ENCODE results near the gene ZSCAN10. TPM values are rescaled to one million over a fixed set of nuclear protein-coding genes. Genes with fewer than 3 reads are reported as not detected.
"Not testable (repeated sequence)": the region's sequence is repeated elsewhere in the genome, so short reads cannot be mapped to it uniquely, and the experiment has no call there.

Gene ZSCAN10
- total RNA-seq, 2 experiments from 2014 or later = 0.23 to 0.26 TPM

DNA sequence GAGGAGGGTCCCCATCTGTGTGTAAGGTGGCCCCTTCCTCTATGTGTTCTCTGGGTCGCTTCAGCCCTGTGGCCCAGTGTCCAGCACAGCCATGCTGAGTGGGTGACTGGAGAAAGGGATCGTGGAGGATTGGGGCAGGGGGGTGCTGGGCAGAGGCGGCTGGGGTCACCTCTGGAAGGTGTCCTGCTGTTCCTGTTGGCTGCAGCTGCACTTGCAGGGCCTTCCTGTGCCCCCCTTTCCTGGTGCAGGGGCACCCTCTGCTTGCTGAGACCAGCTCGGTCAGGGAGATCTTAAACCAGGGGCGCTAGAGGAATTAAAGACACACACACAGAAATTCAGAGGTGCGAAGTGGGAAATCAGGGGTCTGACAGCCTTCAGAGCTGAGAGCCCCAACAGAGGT is 22.5 kb downstream of the ZSCAN10 start:
- Mint-ChIP-seq H3K4me3 (peak overlapping the region; percentile 73), H3K27ac (peak overlapping the region; percentile 94), H3K36me3 (ENCODE audit: low read depth) (peaks cover 60% of the 10 kb centered on the region), H3K4me1 (ENCODE audit: low read depth) (peaks cover 84% of the 10 kb centered on the region), H3K9me3 (ENCODE audit: insufficient read depth) (peaks cover 17% of the 10 kb centered on the region), H3K27me3 (ENCODE audit: low read depth) (no peaks in the 10 kb centered on the region)
- ATAC-seq = no peak
- ChIA-PET POLR2A (interaction anchor here (0.8 to 6.1 kb wide), 14 partner anchors 10 to 59 kb away, joined by 3 to 68 read pairs (median 5); partner anchors contain the start of genes IL32, ZNF213 and ZSCAN10), CTCF (interaction anchor here (0.8 to 6.7 kb wide), 15 partner anchors 10 to 58 kb away, joined by 3 to 72 read pairs (median 4); partner anchors contain the start of genes IL32, ZNF213 and ZSCAN10)
- no peak for DNase-seq

DNA sequence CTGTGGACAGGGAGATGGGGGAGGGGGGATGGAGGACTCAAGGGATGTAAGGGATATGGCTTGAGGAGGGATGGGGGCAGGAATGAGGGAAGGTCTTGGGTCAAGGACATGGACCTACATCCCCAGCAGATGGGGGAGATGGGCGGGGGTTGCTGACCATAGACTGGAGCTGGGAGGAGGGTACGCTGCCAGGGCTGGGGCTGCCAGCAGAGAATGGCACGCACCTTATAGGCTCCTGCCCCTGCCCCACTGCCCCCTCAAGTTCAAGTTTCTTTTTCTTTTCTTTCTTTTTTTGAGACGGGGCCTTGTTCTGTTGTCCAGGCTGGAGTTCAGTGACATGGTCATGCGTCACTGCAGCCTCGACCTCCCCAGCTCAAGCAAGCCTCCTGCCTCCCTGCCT is 23.1 kb downstream of the ZSCAN10 start:
- DNase-seq; H3K27me3 Mint-ChIP-seq (ENCODE audit: low read depth); ATAC-seq: not testable (repeated sequence)
- Mint-ChIP-seq H3K4me3 (peak overlapping the region; percentile 73), H3K9me3 (ENCODE audit: insufficient read depth) (peaks cover 17% of the 10 kb centered on the region), H3K27ac (peak overlapping the region; percentile 94), H3K36me3 (ENCODE audit: low read depth) (peaks cover 61% of the 10 kb centered on the region), H3K4me1 (ENCODE audit: low read depth) (peaks cover 86% of the 10 kb centered on the region)
- CTCF ChIA-PET = interaction anchor here (0.8 to 6.7 kb wide), 15 partner anchors 10 to 90 kb away, joined by 3 to 72 read pairs (median 4); partner anchors contain the start of genes IL32, ZNF213 and ZSCAN10
- POLR2A ChIA-PET = interaction anchor here (0.8 to 6.1 kb wide), 13 partner anchors 8 to 72 kb away, joined by 3 to 68 read pairs (median 7); partner anchors contain the start of genes IL32 and ZSCAN10

DNA sequence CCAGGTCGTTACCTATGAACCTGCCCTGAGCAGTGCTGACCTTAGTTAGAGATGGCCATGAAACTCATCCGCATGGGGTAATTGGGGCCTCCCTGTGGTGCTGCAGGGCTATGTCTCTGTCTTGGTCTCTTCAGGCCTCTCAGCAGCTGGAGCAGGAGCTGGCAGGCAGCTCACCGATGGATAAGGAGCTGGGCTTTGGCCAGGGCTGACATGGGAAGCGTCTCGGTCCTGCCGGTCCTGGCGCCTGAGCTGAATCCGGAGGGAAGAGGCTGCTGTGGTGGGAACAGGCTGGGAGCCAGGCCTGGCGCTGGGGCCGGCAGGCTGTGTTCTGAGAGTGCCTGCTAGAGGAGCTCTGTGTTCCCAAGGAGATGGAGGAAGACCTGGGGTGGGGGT is 23.6 kb downstream of the ZSCAN10 start:
- CTCF ChIA-PET = interaction anchor here (1.0 to 6.7 kb wide), 15 partner anchors 11 to 91 kb away, joined by 3 to 72 read pairs (median 4); partner anchors contain the start of genes IL32, ZNF213 and ZSCAN10
- no peak for DNase-seq
- peaks cover 58% of the 10 kb centered on the region for H3K36me3 Mint-ChIP-seq (ENCODE audit: low read depth)

DNA sequence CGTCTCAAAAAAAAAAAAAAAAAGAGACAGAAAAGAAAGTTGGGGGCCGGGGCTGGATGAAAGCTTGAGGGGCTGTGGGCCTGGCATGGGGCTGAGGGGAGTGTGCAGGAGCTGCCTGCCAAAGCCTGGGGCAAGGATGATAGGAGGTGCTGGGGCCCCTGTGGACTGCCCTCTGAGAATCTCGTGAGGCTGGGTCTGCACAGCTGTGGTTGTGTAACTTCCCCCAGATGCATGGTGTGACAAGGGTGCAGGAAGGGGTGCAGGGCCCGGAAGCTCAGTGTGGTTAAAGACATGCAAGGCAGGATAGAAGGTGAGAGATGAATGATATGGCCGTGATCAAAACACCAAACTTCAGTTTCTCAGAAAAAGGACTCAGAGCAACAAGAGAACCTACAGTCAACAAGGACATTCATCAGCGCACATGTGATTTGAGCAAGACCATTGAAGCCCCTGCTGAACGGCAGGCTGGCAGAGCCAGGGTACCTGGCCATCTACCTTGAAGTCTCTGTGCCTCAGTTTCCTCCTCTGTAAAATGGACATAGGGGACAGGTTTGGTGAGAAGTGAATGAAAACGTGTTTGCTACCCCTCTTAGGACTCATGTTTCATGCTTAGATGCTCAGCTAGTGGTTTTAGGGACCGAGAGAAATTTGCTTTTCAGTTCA is 24.1 kb downstream of the ZSCAN10 start:
- ChIA-PET CTCF (interaction anchor here (0.7 to 6.7 kb wide), 15 partner anchors 9 to 91 kb away, joined by 3 to 72 read pairs (median 5); partner anchors contain the start of genes IL32, ZNF213 and ZSCAN10), POLR2A (interaction anchor here (0.5 to 6.1 kb wide), 16 partner anchors 8 to 83 kb away, joined by 3 to 68 read pairs (median 7); partner anchors contain the start of genes IL32, ZNF213 and ZSCAN10)
- Mint-ChIP-seq H3K27me3 (ENCODE audit: low read depth) (no peaks in the 10 kb centered on the region), H3K9me3 (ENCODE audit: insufficient read depth) (peaks cover 15% of the 10 kb centered on the region), H3K36me3 (ENCODE audit: low read depth) (peaks cover 62% of the 10 kb centered on the region), H3K27ac (peak overlapping the region; percentile 94), H3K4me3 (peak overlapping the region; percentile 73), H3K4me1 (ENCODE audit: low read depth) (peaks cover 92% of the 10 kb centered on the region)
- ATAC-seq (peak; percentile 85), DNase-seq (peak; percentile 95)

More for the DNA sequence above, 23.6 kb downstream of the ZSCAN10 start:
- peak; percentile 29 for ATAC-seq
- H3K9me3 Mint-ChIP-seq (ENCODE audit: insufficient read depth) = peaks cover 17% of the 10 kb centered on the region
- peak overlapping the region; percentile 73 for H3K4me3 Mint-ChIP-seq
- H3K4me1 Mint-ChIP-seq (ENCODE audit: low read depth) = peaks cover 88% of the 10 kb centered on the region
- POLR2A ChIA-PET = interaction anchor here (0.8 to 6.1 kb wide), 13 partner anchors 8 to 72 kb away, joined by 3 to 68 read pairs (median 8); partner anchors contain the start of genes IL32, ZNF213 and ZSCAN10
- no peaks in the 10 kb centered on the region for H3K27me3 Mint-ChIP-seq (ENCODE audit: low read depth)
- H3K27ac Mint-ChIP-seq = peak overlapping the region; percentile 94

DNA sequence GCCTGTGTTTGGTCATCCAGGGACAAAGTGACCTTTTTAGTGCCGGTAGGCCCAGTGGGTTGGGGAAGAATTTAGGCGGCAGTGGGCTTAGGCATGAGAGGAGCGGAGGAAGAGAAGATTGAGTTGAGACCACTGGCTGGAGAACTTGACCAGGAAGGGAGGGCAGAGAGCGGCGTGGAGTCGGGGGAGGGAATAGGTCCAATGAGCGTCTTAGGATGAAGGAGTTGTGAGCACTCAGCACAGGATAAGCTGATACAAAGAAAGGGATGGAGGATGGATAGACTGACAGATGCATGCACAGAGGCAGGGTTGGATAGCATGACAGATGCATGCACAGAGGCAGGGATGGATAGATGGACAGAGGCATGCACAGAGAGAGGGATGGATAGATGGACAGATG is 25.6 kb downstream of the ZSCAN10 start:
- CTCF ChIA-PET = interaction anchor here (1.6 to 6.5 kb wide), 2 partner anchors 8 to 57 kb away, joined by 6 to 72 read pairs; partner anchors contain the start of gene IL32
- ATAC-seq (no peak), DNase-seq (no peak)
- Mint-ChIP-seq H3K36me3 (ENCODE audit: low read depth) (peaks cover 64% of the 10 kb centered on the region), H3K9me3 (ENCODE audit: insufficient read depth) (peaks cover 9% of the 10 kb centered on the region), H3K27ac (peak overlapping the region; percentile 94), H3K4me3 (peak overlapping the region; percentile 73), H3K4me1 (ENCODE audit: low read depth) (peaks cover 94% of the 10 kb centered on the region), H3K27me3 (ENCODE audit: low read depth) (no peaks in the 10 kb centered on the region)
- POLR2A ChIA-PET = interaction anchor here (0.6 to 6.1 kb wide), 5 partner anchors 8 to 27 kb away, joined by 3 to 68 read pairs (median 27); partner anchors contain the start of genes IL32 and ZSCAN10

DNA sequence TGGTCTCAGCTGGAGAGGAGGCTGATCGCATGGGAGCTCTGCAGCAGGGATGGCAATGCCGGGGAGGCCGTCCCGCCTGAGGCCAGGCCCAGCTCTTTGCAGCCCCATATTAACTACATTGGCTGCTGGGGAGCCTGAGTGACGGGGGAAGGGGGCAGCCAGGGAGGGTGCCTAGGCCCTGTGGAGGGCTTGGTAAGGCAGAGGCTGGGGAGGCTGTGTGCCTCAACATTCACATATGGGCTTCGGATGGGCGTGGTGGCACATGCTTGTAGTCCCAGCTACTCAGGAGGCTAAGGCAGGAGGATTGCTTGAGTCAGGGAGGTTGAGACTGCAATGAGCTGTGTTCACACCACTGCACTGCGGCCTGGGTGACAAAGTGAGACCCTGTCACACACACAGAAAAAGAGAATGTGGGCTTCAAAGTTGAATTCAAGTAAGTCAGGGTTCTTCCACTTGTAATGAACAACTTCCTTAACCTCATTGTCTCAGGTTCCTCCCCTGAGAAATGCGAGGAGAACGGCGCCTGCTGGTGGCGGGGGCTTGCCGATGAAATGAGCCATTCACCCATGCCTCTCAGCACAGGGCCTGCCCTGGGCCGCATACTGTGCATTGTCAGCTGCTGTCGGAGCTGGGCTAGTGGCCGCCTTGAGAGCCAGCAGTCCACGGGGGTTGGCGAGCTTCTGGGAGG is 26.4 kb downstream of the ZSCAN10 start:
- ChIA-PET POLR2A (interaction anchor here (0.6 to 4.2 kb wide), 4 partner anchors 13 to 28 kb away, joined by 3 to 32 read pairs (median 15); partner anchors contain the start of gene ZSCAN10), CTCF (interaction anchor here (6.5 kb wide), 1 partner anchor 57 kb away, joined by 72 read pairs; no protein-coding TSS in a partner anchor)
- H3K27me3 Mint-ChIP-seq (ENCODE audit: low read depth); H3K9me3 Mint-ChIP-seq (ENCODE audit: insufficient read depth): not testable (repeated sequence)
- Mint-ChIP-seq H3K4me3 (peak overlapping the region; percentile 73), H3K4me1 (ENCODE audit: low read depth) (peaks cover 90% of the 10 kb centered on the region), H3K36me3 (ENCODE audit: low read depth) (peaks cover 64% of the 10 kb centered on the region), H3K27ac (peak overlapping the region; percentile 97)
- peak; percentile 64 for DNase-seq
- peak; percentile 17 for ATAC-seq

DNA sequence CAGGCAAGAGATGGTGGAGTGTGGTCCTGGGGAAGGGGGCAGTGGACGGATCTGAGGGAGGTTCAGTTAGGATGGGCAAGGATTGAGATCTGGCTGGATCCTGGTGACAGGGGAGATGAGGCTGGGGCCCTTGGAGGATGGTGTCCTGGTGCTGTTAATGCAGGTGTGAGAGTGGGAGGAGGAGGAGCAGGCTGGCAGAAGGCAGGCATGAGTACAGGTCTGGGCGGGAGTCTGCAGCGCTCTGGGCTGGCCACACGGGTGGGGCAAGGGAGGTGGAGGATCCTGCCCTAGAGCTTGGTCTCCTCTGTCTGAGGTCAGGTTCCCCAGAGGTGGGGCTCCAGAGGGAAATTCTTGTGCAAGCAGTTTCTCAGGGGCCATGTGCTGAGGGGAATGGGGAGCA is 26.9 kb downstream of the ZSCAN10 start:
- DNase-seq (peak; percentile 59), ATAC-seq (peak; percentile 7)
- Mint-ChIP-seq H3K27ac (peak overlapping the region; percentile 97), H3K4me1 (ENCODE audit: low read depth) (peaks cover 89% of the 10 kb centered on the region), H3K4me3 (peak overlapping the region; percentile 15), H3K36me3 (ENCODE audit: low read depth) (peaks cover 66% of the 10 kb centered on the region)
- CTCF ChIA-PET; POLR2A ChIA-PET; H3K9me3 Mint-ChIP-seq (ENCODE audit: insufficient read depth); H3K27me3 Mint-ChIP-seq (ENCODE audit: low read depth): not testable (repeated sequence)

DNA sequence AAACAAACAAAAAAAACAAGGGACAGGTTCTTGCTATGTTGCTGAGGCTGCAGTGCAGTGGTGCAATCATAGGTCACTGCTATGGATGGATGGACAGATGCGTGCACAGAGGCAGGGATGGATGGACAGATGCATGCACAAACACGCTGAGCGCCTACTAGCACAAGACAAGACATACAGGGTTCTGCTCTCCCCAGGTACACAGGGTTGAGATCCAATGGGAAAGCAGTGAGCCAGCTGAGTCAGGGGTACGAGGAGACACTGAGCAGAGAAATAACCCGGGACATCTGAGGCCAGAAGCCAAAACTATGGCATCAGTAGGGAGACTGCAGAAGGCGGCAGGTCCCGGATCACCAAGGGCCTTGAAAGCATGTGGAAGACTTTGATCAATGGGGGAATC is 27.4 kb downstream of the ZSCAN10 start:
- H3K4me1 Mint-ChIP-seq (ENCODE audit: low read depth) = peaks cover 86% of the 10 kb centered on the region
- H3K4me3 Mint-ChIP-seq = peak overlapping the region; percentile 15
- H3K9me3 Mint-ChIP-seq (ENCODE audit: insufficient read depth) = no peaks in the 10 kb centered on the region
- ATAC-seq (no peak), DNase-seq (no peak)
- no peaks in the 10 kb centered on the region for H3K27me3 Mint-ChIP-seq (ENCODE audit: low read depth)
- peaks cover 65% of the 10 kb centered on the region for H3K36me3 Mint-ChIP-seq (ENCODE audit: low read depth)
- peak overlapping the region; percentile 97 for H3K27ac Mint-ChIP-seq
- ChIA-PET CTCF (interaction anchor here (1.0 to 4.6 kb wide), 2 partner anchors 12 to 25 kb away, joined by 3 to 28 read pairs; no protein-coding TSS in a partner anchor), POLR2A (interaction anchor here (1.4 kb wide), 1 partner anchor 13 kb away, joined by 9 read pairs; no protein-coding TSS in a partner anchor)

DNA sequence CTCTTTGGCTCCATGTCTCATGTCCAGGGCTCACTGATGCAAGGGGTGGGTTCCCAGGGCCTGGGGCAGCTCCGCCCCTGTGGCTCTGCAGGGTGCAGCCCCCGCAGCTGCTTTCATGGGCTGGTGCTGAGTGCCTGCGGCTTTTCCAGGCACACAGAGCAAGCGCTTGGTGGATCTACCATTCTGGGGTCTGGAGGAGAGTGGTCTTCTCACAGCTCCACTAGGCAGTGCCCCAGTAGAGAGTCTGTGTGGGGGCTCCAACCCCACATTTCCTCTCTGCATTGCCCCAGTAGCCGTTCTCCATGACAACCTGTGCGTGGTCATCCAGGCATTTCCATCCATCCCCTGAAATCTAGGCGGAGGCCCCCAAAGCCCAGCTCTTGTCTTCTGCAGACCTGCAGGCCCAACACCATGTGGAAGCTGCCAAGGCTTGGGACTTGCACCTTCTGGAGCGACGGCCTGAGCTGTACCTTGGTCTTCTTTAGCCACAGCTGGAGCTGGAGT is 28.4 kb downstream of the ZSCAN10 start:
- H3K4me1 Mint-ChIP-seq (ENCODE audit: low read depth) = peaks cover 78% of the 10 kb centered on the region
- peak overlapping the region; percentile 97 for H3K27ac Mint-ChIP-seq
- H3K4me3 Mint-ChIP-seq = peak overlapping the region; percentile 100
- ChIA-PET POLR2A (interaction anchor here (0.9 to 1.4 kb wide), 3 partner anchors 12 to 59 kb away, joined by 3 to 9 read pairs (median 4); no protein-coding TSS in a partner anchor), CTCF (interaction anchor here (1.0 to 4.6 kb wide), 6 partner anchors 11 to 67 kb away, joined by 3 to 28 read pairs (median 4); no protein-coding TSS in a partner anchor)
- H3K9me3 Mint-ChIP-seq (ENCODE audit: insufficient read depth) = no peaks in the 10 kb centered on the region
- no peak for DNase-seq
- no peaks in the 10 kb centered on the region for H3K27me3 Mint-ChIP-seq (ENCODE audit: low read depth)
- no peak for ATAC-seq
- peaks cover 72% of the 10 kb centered on the region for H3K36me3 Mint-ChIP-seq (ENCODE audit: low read depth)

DNA sequence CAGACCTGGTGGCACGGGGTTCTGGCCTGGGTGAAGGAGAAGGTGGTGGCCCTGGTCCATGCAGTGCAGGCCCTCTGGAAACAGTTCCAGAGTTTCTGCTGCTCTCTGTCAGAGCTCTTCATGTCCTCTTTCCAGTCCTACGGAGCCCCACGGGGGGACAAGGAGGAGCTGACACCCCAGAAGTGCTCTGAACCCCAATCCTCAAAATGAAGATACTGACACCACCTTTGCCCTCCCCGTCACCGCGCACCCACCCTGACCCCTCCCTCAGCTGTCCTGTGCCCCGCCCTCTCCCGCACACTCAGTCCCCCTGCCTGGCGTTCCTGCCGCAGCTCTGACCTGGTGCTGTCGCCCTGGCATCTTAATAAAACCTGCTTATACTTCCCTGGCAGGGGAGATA is 29.9 kb downstream of the ZSCAN10 start:
- not testable (repeated sequence) for H3K27me3 Mint-ChIP-seq (ENCODE audit: low read depth); ATAC-seq; DNase-seq; H3K9me3 Mint-ChIP-seq (ENCODE audit: insufficient read depth)
- CTCF ChIA-PET = interaction anchor here (0.8 to 4.6 kb wide), 3 partner anchors 10 to 63 kb away, joined by 3 to 28 read pairs (median 4); no protein-coding TSS in a partner anchor
- Mint-ChIP-seq H3K36me3 (ENCODE audit: low read depth) (peaks cover 67% of the 10 kb centered on the region), H3K4me3 (peak overlapping the region; percentile 100), H3K27ac (peak overlapping the region; percentile 97), H3K4me1 (ENCODE audit: low read depth) (peaks cover 78% of the 10 kb centered on the region)
- POLR2A ChIA-PET = interaction anchor here (0.6 to 1.1 kb wide), 3 partner anchors 9 to 82 kb away, joined by 3 to 5 read pairs (median 3); no protein-coding TSS in a partner anchor

Measured in activated CD8-positive, alpha-beta T cell treated with anti-CD3 and anti-CD28 coated beads, Interleukin-2, amount 10 ng/mL, durations not matched to agents 7 days and 5 days (primary cell).